ENCODE measurements around the gene DLEC1.
"Not testable (repeated sequence)": the region's sequence is repeated elsewhere in the genome, so short reads cannot be mapped to it uniquely, and the experiment has no call there.

DLEC1 gene

GRCh38 chr3:38083871-38084333 lies 44.9 kb downstream of the DLEC1 start:
- no peak for DNase-seq (ENCODE audit: low read depth in 3 of 3)

DNA sequence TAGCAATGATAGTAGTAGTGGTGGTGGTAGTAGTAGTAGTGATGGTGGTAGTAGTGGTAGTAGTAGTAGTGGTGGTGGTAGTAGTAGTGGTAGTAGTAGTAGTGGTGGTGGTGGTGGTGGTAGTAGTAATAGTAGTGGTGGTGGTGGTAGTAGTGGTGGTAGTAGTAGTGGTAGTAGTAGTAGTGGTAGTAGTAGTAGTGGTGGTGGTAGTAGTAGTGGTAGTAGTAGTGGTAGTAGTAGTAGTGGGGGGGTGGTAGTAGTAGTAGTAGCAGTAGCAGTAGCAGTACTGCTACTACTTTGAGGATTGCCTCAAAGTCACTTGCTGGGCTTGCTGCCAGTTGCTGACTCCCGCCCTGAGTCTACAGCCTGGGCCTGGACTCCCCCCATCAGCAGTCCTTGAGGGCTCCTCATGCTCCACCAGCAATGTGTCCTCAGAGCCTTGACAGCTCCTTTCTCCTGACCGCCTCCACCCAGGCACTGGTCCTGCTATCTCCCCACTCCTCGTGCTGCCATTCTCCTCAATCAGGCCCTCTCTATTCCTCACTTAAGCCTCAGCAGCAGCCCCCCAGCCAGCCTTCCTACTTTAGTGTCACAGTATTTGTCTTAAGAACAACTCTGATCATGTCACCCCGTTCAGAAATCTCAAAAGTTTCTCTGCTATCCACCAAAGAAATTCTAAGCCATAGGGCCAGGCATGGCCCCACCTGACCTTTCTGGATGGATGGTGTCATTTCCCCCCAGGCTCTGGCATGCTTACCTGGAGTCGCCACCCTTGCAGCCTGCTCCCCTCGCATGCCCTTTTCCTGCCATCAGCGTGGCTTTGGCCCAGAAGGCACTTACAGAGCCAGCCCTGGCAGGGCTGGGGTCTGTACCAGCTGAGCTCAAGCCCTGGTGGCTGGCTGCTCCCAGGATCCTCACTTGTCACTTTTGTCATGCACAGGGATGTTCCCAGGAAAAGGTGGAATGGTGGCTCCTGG lies 45.6 kb downstream of the DLEC1 start:
- peak in 1 of 3 experiments; percentile 5 for DNase-seq (ENCODE audit: low read depth in 3 of 3)

GRCh38 chr3:38085311-38085942 lies 46.4 kb downstream of the DLEC1 start:
- DNase-seq (ENCODE audit: low read depth in 3 of 3) = no peak

DNA sequence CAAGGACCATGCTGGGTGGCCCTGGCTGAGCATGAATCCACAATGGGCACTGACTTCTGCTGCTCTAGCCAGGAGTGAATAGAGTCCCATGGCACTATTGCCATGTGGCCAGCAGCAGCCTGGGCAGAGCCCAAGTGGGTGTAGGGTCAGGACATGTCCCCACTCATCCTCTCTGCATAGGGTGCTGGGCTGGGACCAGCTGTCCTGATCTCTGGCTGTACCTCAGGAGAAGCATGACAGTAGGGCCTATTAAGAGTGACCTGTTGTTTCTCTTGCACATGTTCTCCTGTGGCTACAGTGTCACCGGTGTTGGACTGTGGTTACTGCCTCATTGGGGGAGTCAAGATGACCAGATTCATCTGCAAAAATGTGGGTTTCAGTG lies 46.9 kb downstream of the DLEC1 start:
- no peak for DNase-seq (ENCODE audit: low read depth in 3 of 3)

DNA sequence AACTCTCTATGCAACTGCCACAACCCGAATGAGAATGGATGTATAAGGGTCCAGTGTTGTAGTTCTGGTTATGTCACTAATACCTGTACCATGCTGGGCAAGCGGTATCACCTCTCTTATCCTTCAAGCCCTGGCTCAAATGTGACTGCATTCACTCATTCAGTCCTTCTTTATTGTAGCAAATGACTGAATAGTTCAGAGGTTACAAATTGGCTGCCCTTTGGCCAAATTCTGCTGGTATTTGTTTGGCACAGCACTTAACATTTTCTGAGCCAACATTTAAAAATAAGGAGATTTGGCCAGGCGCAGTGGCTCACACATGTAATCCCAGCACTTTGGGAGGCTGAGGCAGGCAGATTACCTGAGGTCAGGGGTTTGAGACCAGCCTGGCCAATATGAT lies 47.5 kb downstream of the DLEC1 start:
- no peak for DNase-seq (ENCODE audit: low read depth in 3 of 3)

DNA sequence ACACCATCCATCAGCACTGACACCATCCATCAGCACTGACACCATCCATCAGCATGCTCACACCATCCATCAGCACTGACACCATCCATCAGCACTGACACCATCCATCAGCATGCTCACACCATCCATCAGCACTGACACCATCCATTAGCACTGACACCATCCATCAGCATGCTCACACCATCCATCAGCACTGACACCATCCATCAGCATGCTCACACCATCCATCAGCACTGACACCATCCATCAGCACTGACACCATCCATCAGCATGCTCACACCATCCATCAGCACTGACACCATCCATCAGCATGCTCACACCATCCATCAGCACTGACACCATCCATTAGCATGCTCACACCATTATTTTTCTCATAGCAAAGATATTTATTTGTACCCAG lies 48.3 kb downstream of the DLEC1 start:
- not testable (repeated sequence) for DNase-seq (ENCODE audit: low read depth in 3 of 3)

DNA sequence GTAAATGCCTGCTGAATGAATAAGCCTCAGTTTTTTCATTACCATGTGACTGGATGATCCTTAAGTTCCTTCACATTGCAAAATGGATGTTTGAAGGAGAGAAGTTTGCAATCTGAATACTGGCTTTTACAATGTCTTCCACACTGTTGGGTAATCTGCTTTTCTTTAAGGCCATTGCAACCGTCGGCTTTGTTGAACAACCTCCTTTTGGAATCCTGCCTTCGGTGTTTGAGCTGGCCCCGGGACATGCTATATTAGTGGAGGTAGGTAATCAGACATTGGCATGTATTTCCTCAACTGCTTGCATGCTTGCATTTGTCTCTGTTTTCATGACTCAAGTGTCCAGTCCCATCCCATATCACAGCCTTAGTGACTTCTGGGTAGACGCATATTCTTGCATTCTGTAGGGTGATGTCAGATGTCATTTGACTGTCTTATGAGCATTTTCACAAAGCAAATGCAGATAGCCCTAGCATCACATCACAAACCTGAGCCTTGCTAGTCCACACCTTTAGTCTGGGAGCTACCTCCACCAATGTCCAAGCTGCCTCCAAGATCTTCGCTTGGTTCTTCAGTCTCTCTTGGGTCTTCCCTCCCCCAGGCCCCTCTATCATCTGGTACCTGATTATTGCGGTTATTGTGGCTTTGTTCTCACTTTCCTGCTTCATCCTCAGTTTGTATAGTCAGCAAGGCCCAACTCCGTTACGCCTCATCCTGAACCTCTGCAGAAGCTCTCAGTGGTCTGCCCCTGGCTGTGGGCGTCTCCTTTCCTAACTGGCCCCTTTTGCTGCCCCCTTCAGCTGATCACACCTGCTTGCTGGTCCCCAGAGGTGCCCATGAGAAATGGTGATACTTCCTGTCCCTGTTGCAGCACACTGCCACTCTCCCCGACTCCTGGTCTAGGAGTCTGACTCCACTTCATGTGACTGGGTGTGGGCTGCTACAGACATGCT lies 49.4 kb downstream of the DLEC1 start:
- no peak for DNase-seq (ENCODE audit: low read depth in 3 of 3)

DNA sequence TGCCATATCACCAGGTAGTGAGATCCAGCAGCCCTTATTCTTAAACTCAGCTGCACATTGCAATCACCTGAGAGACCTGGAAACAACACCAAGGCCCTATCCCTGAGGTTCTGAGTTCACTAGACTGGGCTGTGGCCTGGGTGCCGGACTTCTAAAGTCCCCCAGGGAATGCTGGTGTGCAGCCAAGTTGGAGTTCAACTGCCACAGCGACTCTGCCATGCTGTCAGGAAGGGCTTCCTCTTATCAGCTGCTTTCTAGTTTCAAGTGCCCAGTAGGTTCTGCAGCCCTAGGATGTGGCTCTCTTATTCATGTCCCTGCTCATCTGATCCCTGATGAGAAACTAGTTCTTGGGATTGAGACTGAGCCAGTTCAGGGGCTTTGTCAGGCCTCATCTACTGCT lies 50.2 kb downstream of the DLEC1 start:
- no peak for DNase-seq (ENCODE audit: low read depth in 3 of 3)

DNA sequence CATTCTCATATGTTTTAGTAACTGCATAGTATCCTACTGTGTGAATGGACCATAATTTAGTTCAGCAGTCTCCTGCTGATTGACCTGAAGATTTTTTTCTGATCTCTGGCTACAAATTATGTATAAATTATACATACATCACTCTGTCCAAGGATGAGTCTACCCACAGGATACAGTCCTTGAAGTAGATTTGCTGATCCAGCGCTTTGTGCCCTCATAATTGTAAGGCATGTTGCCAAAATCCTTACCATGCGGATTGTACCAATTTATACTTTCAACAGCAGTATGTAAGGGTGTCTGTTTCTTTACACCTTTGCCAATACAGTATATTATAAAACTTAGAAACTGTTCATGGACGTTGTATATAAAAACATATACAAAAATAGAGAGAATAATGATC lies 51.4 kb downstream of the DLEC1 start:
- DNase-seq (ENCODE audit: low read depth in 3 of 3) = no peak

DNA sequence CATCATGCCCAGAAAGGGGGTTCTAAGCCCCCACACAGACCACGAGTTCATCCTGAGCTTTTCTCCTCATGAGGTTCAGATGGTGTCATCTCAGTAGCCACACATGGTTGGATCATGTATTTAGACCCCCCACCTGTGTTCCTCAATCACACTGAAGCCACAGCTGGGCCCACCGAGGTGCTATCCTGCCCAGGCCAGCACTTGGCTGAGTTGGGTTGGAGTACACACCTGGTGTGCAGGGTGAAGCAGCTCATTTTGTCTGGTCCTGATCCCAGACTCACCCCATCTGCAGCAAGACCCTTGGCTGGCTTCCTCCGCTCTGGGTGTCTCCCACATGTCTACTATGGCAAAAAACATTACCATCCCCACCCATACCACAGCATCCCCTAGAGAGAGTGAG lies 56.0 kb downstream of the DLEC1 start:
- DNase-seq (ENCODE audit: low read depth in 3 of 3) = no peak

- DNase-seq (ENCODE audit: low read depth in 3 of 3) = no peak
Measured at GRCh38 chr3:38095669-38096483, 56.9 kb downstream of the DLEC1 start.

GRCh38 chr3:38097446-38098375 lies 58.7 kb downstream of the DLEC1 start:
- no peak for DNase-seq (ENCODE audit: low read depth in 3 of 3)

DNA sequence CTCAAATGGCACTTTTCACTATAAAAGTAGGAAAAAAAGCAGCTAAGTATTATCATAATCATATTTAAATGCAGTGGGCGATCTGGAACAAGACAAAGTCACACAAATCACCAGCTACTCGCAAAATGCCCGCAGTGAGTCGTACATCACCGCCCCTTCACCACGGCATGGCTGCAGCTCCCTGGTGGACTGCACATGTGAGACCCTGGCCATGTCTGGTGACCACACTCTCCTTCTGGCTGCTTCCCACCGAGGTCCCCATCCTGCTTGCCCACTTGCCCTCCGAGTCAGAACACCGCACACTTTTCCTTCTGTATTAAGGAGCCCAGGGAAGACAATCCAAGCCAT lies 59.3 kb downstream of the DLEC1 start:
- no peak for DNase-seq (ENCODE audit: low read depth in 3 of 3)

DNA sequence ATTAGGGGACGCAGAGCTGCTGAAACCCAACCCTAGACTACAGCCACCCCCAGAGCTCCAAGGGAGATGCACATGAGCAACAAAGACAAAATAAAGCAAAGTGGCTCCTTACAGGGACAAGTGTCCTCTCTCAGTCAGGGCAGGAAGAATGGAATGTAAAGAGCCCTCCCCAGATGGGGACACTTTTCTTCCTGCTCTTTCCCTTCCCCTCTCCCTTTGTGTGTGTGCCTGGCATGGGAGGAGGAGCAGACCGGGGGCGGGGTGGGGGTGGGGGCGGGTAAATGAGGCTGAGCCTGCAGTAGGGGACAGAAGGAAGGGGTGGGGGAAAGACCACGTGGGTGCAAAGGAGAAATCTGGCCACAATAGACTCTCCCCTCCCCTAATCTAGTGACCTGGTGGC lies 60.5 kb downstream of the DLEC1 start:
- no peak for DNase-seq (ENCODE audit: low read depth in 3 of 3)

GRCh38 chr3:38100498-38100897 lies 61.5 kb downstream of the DLEC1 start:
- no peak for DNase-seq (ENCODE audit: low read depth in 3 of 3)

- no peak for DNase-seq (ENCODE audit: low read depth in 3 of 3)
Measured at GRCh38 chr3:38101811-38102443, 62.9 kb downstream of the DLEC1 start.

- no peak for DNase-seq (ENCODE audit: low read depth in 3 of 3)
Measured at GRCh38 chr3:38102444-38102814, 63.4 kb downstream of the DLEC1 start.

DNA sequence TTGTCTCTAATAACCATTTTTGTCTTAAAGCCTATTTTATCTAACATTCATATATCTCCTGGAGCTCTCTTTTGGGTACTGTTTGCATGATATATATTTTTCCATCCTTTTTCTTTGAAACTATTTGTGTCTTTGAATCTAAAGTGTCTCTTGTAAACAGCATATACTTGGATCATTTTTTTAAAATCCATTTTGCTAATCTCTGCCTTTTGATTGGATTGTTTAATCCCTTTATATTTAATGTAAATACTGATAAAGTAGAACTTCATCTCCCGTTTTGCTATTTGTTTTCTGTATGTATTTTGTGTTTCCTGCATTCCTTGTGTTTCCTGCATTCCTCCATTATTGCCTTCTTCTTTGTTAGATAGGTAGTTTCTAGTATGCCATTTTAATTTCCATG lies 66.5 kb downstream of the DLEC1 start:
- DNase-seq (ENCODE audit: low read depth in 3 of 3) = no peak

DNA sequence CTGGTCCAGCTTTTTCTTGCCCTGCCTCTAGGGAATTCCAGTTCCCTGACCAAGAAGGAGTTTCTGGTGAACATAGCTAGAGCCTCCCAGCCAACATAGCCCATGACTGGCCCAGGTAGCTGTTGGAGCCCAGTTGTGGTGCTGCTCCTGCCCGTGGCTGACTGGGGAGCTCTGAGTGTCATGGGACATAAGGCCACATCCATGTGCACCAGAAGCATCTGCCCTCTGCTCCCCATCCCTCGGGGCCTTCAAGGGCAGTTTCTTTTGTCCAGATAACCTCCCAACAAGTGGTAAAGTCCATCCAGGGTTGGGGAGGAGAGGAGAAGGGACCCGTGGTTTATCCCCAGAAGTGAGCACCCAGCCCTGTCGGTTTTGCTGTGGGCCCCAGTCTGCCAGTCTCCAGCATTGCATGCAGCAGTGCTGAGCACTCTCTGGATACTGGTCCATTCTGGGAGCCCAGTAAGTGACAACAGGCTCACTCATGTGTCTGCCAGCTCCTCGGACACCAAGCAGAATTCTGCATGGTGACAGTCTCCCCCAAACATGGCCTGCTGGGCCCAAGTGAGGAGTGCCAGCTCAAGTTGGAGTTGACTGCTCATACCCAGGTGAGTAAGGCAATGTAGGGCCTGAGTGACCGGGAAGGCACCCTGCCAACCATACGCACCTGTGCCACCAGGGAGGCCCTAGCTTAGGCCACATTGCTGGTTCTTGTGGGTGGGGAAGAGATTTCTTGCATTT lies 69.1 kb downstream of the DLEC1 start:
- DNase-seq (ENCODE audit: low read depth in 3 of 3) = no peak
